ENCODE measurements around the gene SH3BP2. TPM values are rescaled to one million over a fixed set of nuclear protein-coding genes. Genes with fewer than 3 reads are reported as not detected.

Gene SH3BP2
- total RNA-seq, 2 experiments from 2014 or later = 88.2 to 93.0 TPM

Other genes starting within 250 kb of the SH3BP2 start
- 10 to 100 TPM; 42.3 to 44.3 TPM for gene TNIP2, start 36.7 kb upstream of the SH3BP2 start, total RNA-seq
- 100 to 1,000 TPM; 252 to 255 TPM for gene ADD1, start 50.8 kb downstream of the SH3BP2 start, total RNA-seq
- 10 to 100 TPM; 47.6 to 52.3 TPM for gene NOP14, start 170.3 kb downstream of the SH3BP2 start, total RNA-seq
- gene GRK4, start 170.5 kb downstream of the SH3BP2 start, total RNA-seq = 1 to 10 TPM; 2.2 to 2.6 TPM

Measured in activated CD8-positive, alpha-beta T cell treated with anti-CD3 and anti-CD28 coated beads, Interleukin-2, amount 10 ng/mL, durations not matched to agents 7 days and 5 days (primary cell).